ENCODE measurements around the gene MMP7.

DNA sequence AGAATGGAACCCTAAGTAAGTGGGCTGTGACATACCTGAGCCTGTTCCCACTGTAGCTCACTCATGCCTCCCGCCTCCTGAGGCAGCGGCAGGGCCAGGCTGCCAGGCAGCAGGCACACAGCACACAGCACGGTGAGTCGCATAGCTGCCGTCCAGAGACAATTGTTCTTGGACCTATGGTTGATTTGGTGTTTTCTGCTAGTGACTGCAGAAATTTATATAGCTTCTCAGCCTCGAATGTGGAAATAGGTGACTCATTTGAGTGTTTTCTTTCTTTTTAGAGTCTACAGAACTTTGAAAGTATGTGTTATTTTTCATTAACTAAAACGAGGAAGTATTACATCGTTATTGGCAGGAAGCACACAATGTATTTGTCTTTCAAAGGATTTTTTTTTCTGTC, at the start of gene MMP7:
- TF ChIP-seq, protein P1, sequence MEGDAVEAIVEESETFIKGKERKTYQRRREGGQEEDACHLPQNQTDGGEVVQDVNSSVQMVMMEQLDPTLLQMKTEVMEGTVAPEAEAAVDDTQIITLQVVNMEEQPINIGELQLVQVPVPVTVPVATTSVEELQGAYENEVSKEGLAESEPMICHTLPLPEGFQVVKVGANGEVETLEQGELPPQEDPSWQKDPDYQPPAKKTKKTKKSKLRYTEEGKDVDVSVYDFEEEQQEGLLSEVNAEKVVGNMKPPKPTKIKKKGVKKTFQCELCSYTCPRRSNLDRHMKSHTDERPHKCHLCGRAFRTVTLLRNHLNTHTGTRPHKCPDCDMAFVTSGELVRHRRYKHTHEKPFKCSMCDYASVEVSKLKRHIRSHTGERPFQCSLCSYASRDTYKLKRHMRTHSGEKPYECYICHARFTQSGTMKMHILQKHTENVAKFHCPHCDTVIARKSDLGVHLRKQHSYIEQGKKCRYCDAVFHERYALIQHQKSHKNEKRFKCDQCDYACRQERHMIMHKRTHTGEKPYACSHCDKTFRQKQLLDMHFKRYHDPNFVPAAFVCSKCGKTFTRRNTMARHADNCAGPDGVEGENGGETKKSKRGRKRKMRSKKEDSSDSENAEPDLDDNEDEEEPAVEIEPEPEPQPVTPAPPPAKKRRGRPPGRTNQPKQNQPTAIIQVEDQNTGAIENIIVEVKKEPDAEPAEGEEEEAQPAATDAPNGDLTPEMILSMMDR (conservative IDR thresholded peaks at IDR 0.05; ENCODE audit: low read length) = no peak
- no peak for TF ChIP-seq EZH2phosphoT487 (IDR thresholded peaks at IDR 0.05; ENCODE audit: borderline replicate concordance, low read depth, low read length)
